ENCODE results near the gene PLEKHN1.

The PLEKHN1 gene

GRCh38 chr1:936348-937264 is 29.7 kb upstream of the PLEKHN1 start:
- no peak overlapping the region for H2AFZ ChIP-seq
- no peaks in the 10 kb centered on the region for H3K36me3 ChIP-seq (ENCODE audit: control insufficient read depth, insufficient read depth, low read length)
- no peaks in the 10 kb centered on the region for H3K27me3 ChIP-seq (ENCODE audit: control insufficient read depth, insufficient read depth, low read length)
- H3K79me2 ChIP-seq = no peaks in the 10 kb centered on the region
- TF ChIP-seq, protein P1, sequence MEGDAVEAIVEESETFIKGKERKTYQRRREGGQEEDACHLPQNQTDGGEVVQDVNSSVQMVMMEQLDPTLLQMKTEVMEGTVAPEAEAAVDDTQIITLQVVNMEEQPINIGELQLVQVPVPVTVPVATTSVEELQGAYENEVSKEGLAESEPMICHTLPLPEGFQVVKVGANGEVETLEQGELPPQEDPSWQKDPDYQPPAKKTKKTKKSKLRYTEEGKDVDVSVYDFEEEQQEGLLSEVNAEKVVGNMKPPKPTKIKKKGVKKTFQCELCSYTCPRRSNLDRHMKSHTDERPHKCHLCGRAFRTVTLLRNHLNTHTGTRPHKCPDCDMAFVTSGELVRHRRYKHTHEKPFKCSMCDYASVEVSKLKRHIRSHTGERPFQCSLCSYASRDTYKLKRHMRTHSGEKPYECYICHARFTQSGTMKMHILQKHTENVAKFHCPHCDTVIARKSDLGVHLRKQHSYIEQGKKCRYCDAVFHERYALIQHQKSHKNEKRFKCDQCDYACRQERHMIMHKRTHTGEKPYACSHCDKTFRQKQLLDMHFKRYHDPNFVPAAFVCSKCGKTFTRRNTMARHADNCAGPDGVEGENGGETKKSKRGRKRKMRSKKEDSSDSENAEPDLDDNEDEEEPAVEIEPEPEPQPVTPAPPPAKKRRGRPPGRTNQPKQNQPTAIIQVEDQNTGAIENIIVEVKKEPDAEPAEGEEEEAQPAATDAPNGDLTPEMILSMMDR (IDR thresholded peaks at IDR 0.05) = no peak
- H3K9ac ChIP-seq = no peak overlapping the region
- H3K4me3 ChIP-seq (ENCODE audit: low read depth, low read length) = no peak overlapping the region
- no peak overlapping the region for H3K27ac ChIP-seq
- peaks cover 2% of the 10 kb centered on the region for H3K4me1 ChIP-seq
- no peak overlapping the region for H3K4me2 ChIP-seq (ENCODE audit: low read length)
- H3K9me3 ChIP-seq (ENCODE audit: control insufficient read depth, low read length) = no peaks in the 10 kb centered on the region

GRCh38 chr1:937521-937920 is 28.8 kb upstream of the PLEKHN1 start:
- Histone ChIP-seq H3K4me3 (ENCODE audit: low read depth, low read length) (no peak overlapping the region), H3K4me2 (ENCODE audit: low read length) (no peak overlapping the region), H2AFZ (no peak overlapping the region), H3K79me2 (no peaks in the 10 kb centered on the region), H3K36me3 (ENCODE audit: control insufficient read depth, insufficient read depth, low read length) (no peaks in the 10 kb centered on the region), H3K9ac (no peak overlapping the region), H3K27me3 (ENCODE audit: control insufficient read depth, insufficient read depth, low read length) (no peaks in the 10 kb centered on the region), H3K27ac (no peak overlapping the region), H3K9me3 (ENCODE audit: control insufficient read depth, low read length) (no peaks in the 10 kb centered on the region), H3K4me1 (peaks cover 2% of the 10 kb centered on the region)
- TF ChIP-seq, protein P1 (IDR thresholded peaks at IDR 0.05) = no peak

GRCh38 chr1:938088-938683 is 28.1 kb upstream of the PLEKHN1 start:
- Histone ChIP-seq H3K9ac (no peak overlapping the region), H3K36me3 (ENCODE audit: control insufficient read depth, insufficient read depth, low read length) (no peaks in the 10 kb centered on the region), H3K4me1 (peaks cover 2% of the 10 kb centered on the region), H3K9me3 (ENCODE audit: control insufficient read depth, low read length) (no peaks in the 10 kb centered on the region), H3K4me3 (ENCODE audit: low read depth, low read length) (no peak overlapping the region), H3K27me3 (ENCODE audit: control insufficient read depth, insufficient read depth, low read length) (no peaks in the 10 kb centered on the region), H3K4me2 (ENCODE audit: low read length) (no peak overlapping the region), H2AFZ (no peak overlapping the region), H3K27ac (no peak overlapping the region), H3K79me2 (no peaks in the 10 kb centered on the region)
- TF ChIP-seq, protein P1 (IDR thresholded peaks at IDR 0.05) = peak; percentile 19

DNA sequence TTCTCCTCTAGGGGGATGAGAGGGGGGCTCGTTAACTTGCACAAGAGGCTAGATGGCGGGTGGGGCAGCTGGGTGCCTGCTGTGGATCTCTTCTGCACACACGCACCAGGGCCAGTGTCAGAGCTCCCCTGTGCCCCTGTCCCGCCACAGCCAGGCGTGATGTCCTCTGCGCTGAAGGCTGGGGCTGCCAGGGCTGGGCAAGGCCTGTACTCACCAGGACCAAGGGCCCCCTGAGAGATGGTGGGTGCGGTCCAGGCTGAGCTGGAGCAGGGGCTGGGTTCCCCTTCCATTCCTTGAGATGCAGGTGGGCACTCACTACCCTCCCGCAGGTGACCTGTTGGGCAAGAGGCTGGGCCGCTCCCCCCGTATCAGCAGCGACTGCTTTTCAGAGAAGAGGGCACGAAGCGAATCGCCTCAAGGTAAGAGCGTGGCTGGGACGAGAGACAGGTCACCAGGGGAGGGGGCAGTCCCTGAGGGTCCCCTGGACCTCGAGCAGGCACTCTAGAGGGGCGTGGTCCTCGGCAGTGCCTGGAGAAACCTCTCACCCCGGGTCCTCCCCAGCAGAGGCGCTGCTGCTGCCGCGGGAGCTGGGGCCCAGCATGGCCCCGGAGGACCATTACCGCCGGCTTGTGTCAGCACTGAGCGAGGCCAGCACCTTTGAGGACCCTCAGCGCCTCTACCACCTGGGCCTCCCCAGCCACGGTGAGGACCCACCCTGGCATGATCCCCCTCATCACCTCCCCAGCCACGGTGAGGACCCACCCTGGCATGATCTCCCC is 27.4 kb upstream of the PLEKHN1 start:
- H3K79me2 ChIP-seq = no peaks in the 10 kb centered on the region
- no peaks in the 10 kb centered on the region for H3K9me3 ChIP-seq (ENCODE audit: control insufficient read depth, low read length)
- H3K27ac ChIP-seq = no peak overlapping the region
- peaks cover 2% of the 10 kb centered on the region for H3K4me1 ChIP-seq
- no peaks in the 10 kb centered on the region for H3K27me3 ChIP-seq (ENCODE audit: control insufficient read depth, insufficient read depth, low read length)
- H3K9ac ChIP-seq = no peak overlapping the region
- no peak overlapping the region for H3K4me2 ChIP-seq (ENCODE audit: low read length)
- no peak overlapping the region for H3K4me3 ChIP-seq (ENCODE audit: low read depth, low read length)
- no peaks in the 10 kb centered on the region for H3K36me3 ChIP-seq (ENCODE audit: control insufficient read depth, insufficient read depth, low read length)
- no peak overlapping the region for H2AFZ ChIP-seq
- TF ChIP-seq, protein P1 (IDR thresholded peaks at IDR 0.05) = no peak

Data from parathyroid adenoma (tissue), 2 donors.